DND-41 (cell line): Measurements from ENCODE around the gene DNPH1.

ENCODE experiments used
- ATAC-seq: fragments of 200-7000 bp; cut with Tn5 transposase; 3 replicates; pipeline ENCODE4 v1.9.1; 2021; ENCODE audit warnings: low read depth; ENCODE audit not compliant: insufficient read depth
- DNase-seq: peaks from one replicate; pipeline ENCODE4 v3.0.0-alpha.2; 2020
- H2AFZ ChIP-seq: 2 replicates; pipeline ENCODE4 v1.6.0; 2012; ENCODE audit warnings: low read depth, low read length
- H3K27ac ChIP-seq: 2 replicates; pipeline ENCODE4 v1.5.1; 2012; ENCODE audit warnings: low read length, inconsistent platforms
- H3K27me3 ChIP-seq: fragments of 200-600 bp; sonication (generic); 2 replicates; pipeline ENCODE4 v1.6.0; 2012; ENCODE audit warnings: low read length, mild to moderate bottlenecking, inconsistent platforms; ENCODE audit not compliant: insufficient read depth, poor library complexity
- H3K36me3 ChIP-seq: 2 replicates; pipeline ENCODE4 v1.5.1; 2012; ENCODE audit warnings: low read length, inconsistent platforms; ENCODE audit not compliant: insufficient read depth
- H3K4me1 ChIP-seq: 2 replicates; pipeline ENCODE4 v1.5.1; 2012; ENCODE audit warnings: mild to moderate bottlenecking, low read length; ENCODE audit not compliant: insufficient read depth
- H3K4me2 ChIP-seq: 2 replicates; pipeline ENCODE4 v1.6.0; 2012; ENCODE audit warnings: mild to moderate bottlenecking, moderate library complexity, low read length, inconsistent platforms; ENCODE audit not compliant: insufficient read depth
- H3K4me3 ChIP-seq, 2 experiments: fragments of 200-600 bp in 1 of 2; shearing (Covaris generic) in 1 of 2; 2 replicates each; pipeline ENCODE4 v1.5.1; 2012 to 2016; ENCODE audit warnings: inconsistent platforms in 2 of 2, low read length in 2 of 2, mild to moderate bottlenecking in 2 of 2, low read depth in 1 of 2, moderate library complexity in 1 of 2
- H3K79me2 ChIP-seq: 2 replicates; pipeline ENCODE4 v1.6.0; 2012; ENCODE audit warnings: low read length, inconsistent platforms; ENCODE audit not compliant: insufficient read depth
- H3K9ac ChIP-seq: 2 replicates; pipeline ENCODE4 v1.6.0; 2012; ENCODE audit warnings: low read depth, mild to moderate bottlenecking, inconsistent platforms, low read length, moderate library complexity
- H3K9me3 ChIP-seq: 2 replicates; pipeline ENCODE4 v1.5.1; 2012; ENCODE audit warnings: low read length, moderate library complexity, mild to moderate bottlenecking, inconsistent platforms; ENCODE audit not compliant: insufficient read depth, severe bottlenecking
- H4K20me1 ChIP-seq: 2 replicates; pipeline ENCODE4 v1.6.0; 2012; ENCODE audit warnings: low read length; ENCODE audit not compliant: insufficient read depth
- CTCF ChIP-seq: IDR thresholded peaks from 2 replicates; pipeline ENCODE4 v1.5.1; 2012; ENCODE audit warnings: borderline replicate concordance, low read length, moderate library complexity, mild to moderate bottlenecking; ENCODE audit not compliant: poor library complexity, severe bottlenecking; ENCODE audit errors: extremely low read depth
- EZH2 ChIP-seq: IDR thresholded peaks from 3 replicates; pipeline ENCODE4 v1.6.1; 2012; ENCODE audit warnings: borderline replicate concordance, low read depth, mild to moderate bottlenecking, moderate library complexity, low read length, inconsistent platforms; ENCODE audit not compliant: severe bottlenecking

Gene DNPH1

GRCh38 chr6:43262780-43263313 is 33.6 kb upstream of the DNPH1 start:
- H3K27me3 ChIP-seq, result peaks cover 15% of the 10 kb centered on the region
- H3K79me2 ChIP-seq, result no peaks in the 10 kb centered on the region
- H2AFZ ChIP-seq, result peak overlapping the region; percentile 10; the same call in 1 of the 2 replicates
- H4K20me1 ChIP-seq, result no peaks in the 10 kb centered on the region
- DNase-seq, result no peak
- no peaks in the 10 kb centered on the region for H3K36me3 ChIP-seq
- no peaks in the 10 kb centered on the region for H3K9me3 ChIP-seq
- no peak overlapping the region for H3K4me3 ChIP-seq
- no peaks in the 10 kb centered on the region for H3K4me1 ChIP-seq
- H3K27ac ChIP-seq, result no peak overlapping the region
- H3K4me2 ChIP-seq, result no peak overlapping the region
- no peak for ATAC-seq
- no peak overlapping the region for H3K9ac ChIP-seq
- TF ChIP-seq CTCF (no peak), EZH2 (no peak)

DNA sequence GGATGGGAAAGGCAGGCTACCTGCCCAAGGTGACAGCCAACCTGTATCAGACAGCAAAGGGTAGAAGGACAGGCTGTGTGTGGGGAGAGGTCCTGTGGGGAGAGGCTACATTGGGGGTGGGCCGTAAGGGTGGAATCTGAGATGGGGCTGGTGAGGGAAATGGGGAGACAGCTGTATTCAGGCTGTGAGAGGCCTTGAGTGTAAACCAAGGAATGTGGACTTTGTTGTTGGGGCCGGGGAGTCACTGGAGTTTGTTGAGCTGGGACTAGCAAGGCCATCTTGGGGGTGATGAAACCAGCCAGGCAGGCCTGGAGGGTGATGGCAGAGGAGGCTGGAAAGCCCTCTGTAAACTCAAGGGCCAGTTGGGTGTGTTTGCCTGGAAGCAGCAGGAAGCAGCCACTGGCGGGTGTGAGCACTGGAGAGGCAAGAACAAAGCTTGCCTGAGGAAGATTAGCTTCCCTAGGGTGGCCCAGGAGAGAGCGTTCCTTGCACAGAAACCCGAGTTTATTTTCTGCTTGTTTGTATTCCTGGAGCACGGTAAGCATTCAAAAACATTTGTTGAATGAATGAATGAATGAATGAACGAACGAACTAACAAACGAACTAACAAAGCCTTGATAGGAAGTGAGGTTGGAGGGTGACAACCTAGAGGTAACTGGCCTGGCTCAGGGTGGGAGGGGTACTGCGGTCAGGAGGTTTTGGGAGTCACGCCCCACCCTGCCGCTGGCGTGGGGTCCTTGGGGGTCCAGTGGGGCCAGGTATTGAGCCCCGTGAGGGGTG is 32.9 kb upstream of the DNPH1 start:
- no peaks in the 10 kb centered on the region for H3K79me2 ChIP-seq
- no peak overlapping the region for H3K4me3 ChIP-seq
- no peaks in the 10 kb centered on the region for H3K4me1 ChIP-seq
- no peaks in the 10 kb centered on the region for H4K20me1 ChIP-seq
- no peaks in the 10 kb centered on the region for H3K36me3 ChIP-seq
- no peaks in the 10 kb centered on the region for H3K9me3 ChIP-seq
- no peak overlapping the region for H2AFZ ChIP-seq
- no peak overlapping the region for H3K4me2 ChIP-seq
- H3K27ac ChIP-seq, result no peak overlapping the region
- DNase-seq (no peak), ATAC-seq (no peak)
- no peak overlapping the region for H3K9ac ChIP-seq
- peaks cover 13% of the 10 kb centered on the region for H3K27me3 ChIP-seq
- TF ChIP-seq EZH2 (no peak), CTCF (no peak)

- Histone ChIP-seq H3K79me2 (no peaks in the 10 kb centered on the region), H4K20me1 (no peaks in the 10 kb centered on the region), H3K4me3 (no peak overlapping the region), H3K9me3 (no peaks in the 10 kb centered on the region), H3K9ac (no peak overlapping the region), H3K36me3 (no peaks in the 10 kb centered on the region), H2AFZ (no peak overlapping the region), H3K4me2 (no peak overlapping the region), H3K27me3 (peaks cover 16% of the 10 kb centered on the region), H3K27ac (no peak overlapping the region), H3K4me1 (no peaks in the 10 kb centered on the region)
- DNase-seq (no peak), ATAC-seq (no peak)
- no peak for TF ChIP-seq EZH2
- no peak for TF ChIP-seq CTCF
Measured at GRCh38 chr6:43261198-43261597, 31.9 kb upstream of the DNPH1 start.
